PC-3 (cell line): ENCODE data around the gene COL19A1. TPM values are rescaled to one million over a fixed set of nuclear protein-coding genes. Genes with fewer than 3 reads are reported as not detected.

ENCODE experiments used
- ATAC-seq: fragments of 200-7000 bp; cut with Tn5 transposase; 2 replicates; pipeline ENCODE4 v1.9.1; 2020; ENCODE audit warnings: mild to moderate bottlenecking, moderate library complexity
- BruUV-seq: library from RNA; stranded (reverse); fragments of 400-500 nt; replicated peaks from 2 replicates; lab custom pipeline; 2021; lab: Mats Ljungman, UMichigan
- CTCF ChIA-PET: fragments of 300-600 bp; sonication (Branson Sonifier 250); formaldehyde crosslinking; loops from one replicate; lab custom pipeline; 2022; ENCODE audit warnings: antibody characterized with exemption; lab: Charles Lee
- POLR2A ChIA-PET: fragments of 300-600 bp; sonication (Branson Sonifier 250); formaldehyde crosslinking; loops from one replicate; lab custom pipeline; 2022; ENCODE audit warnings: antibody characterized with exemption; ENCODE audit not compliant: unreplicated experiment; lab: Charles Lee
- DNase-seq: peaks from one replicate; pipeline ENCODE4 v3.0.0-alpha.2; 2015
- H2AFZ ChIP-seq: fragments of 300-600 bp; sonication (generic); 2 replicates; pipeline ENCODE4 v1.6.0; 2016; ENCODE audit warnings: antibody characterized with exemption, low read length
- H3F3A ChIP-seq: fragments of 300-600 bp; sonication (generic); one replicate; pipeline ENCODE4 v1.6.0; 2017; ENCODE audit warnings: antibody characterized with exemption, low read length, control low read depth, mild to moderate bottlenecking; ENCODE audit not compliant: unreplicated experiment
- H3K27ac ChIP-seq: fragments of 300-600 bp; sonication (generic); 2 replicates; pipeline ENCODE4 v1.5.1; 2016; ENCODE audit warnings: mild to moderate bottlenecking, low read length
- H3K27me3 ChIP-seq: fragments of 300-600 bp; sonication (generic); 2 replicates; pipeline ENCODE4 v1.6.1; 2016; ENCODE audit warnings: low read length, mixed read lengths
- H3K36me3 ChIP-seq: fragments of 300-600 bp; sonication (generic); 2 replicates; pipeline ENCODE4 v1.6.1; 2016; ENCODE audit warnings: low read depth, mixed run types, low read length, mixed read lengths
- H3K4me1 ChIP-seq: fragments of 300-600 bp; sonication (generic); 2 replicates; pipeline ENCODE4 v1.5.1; 2016; ENCODE audit warnings: low read length; ENCODE audit not compliant: insufficient read depth
- H3K4me2 ChIP-seq: fragments of 300-600 bp; sonication (generic); 2 replicates; pipeline ENCODE4 v1.6.0; 2016; ENCODE audit warnings: low read length
- H3K4me3 ChIP-seq: fragments of 300-600 bp; sonication (generic); 2 replicates; pipeline ENCODE4 v1.5.1; 2016; ENCODE audit warnings: mild to moderate bottlenecking, low read length, mixed read lengths
- H3K79me2 ChIP-seq: fragments of 300-600 bp; sonication (generic); 2 replicates; pipeline ENCODE4 v1.6.1; 2017; ENCODE audit warnings: low read length, mixed read lengths
- H3K9ac ChIP-seq: fragments of 300-600 bp; sonication (generic); 2 replicates; pipeline ENCODE4 v1.6.0; 2016; ENCODE audit warnings: mild to moderate bottlenecking, low read length
- H3K9me2 ChIP-seq: fragments of 300-600 bp; sonication (generic); replicated peaks from 2 replicates; pipeline ENCODE4 v1.6.1; 2016; ENCODE audit warnings: mixed run types, low read length, mixed read lengths
- H3K9me3 ChIP-seq: fragments of 300-600 bp; sonication (generic); 2 replicates; pipeline ENCODE4 v1.6.1; 2016; ENCODE audit warnings: low read length, mixed read lengths
- H4K20me1 ChIP-seq: fragments of 300-600 bp; sonication (generic); 2 replicates; pipeline ENCODE4 v1.6.1; 2016; ENCODE audit warnings: low read length, mixed read lengths
- EZH2 ChIP-seq: fragments of 300-600 bp; sonication (generic); IDR thresholded peaks from one replicate; pipeline ENCODE4 v1.6.1; 2017; ENCODE audit warnings: antibody characterized with exemption, mild to moderate bottlenecking, low read length; ENCODE audit not compliant: unreplicated experiment
- EZH2phosphoT487 ChIP-seq: fragments of 300-600 bp; sonication (generic); IDR thresholded peaks from 2 replicates; pipeline ENCODE4 v1.6.1; 2018; ENCODE audit warnings: mild to moderate bottlenecking, antibody characterized with exemption, low read length, borderline replicate concordance
- intact Hi-C: fragments of 100-400 bp; cut with micrococcal nuclease; formaldehyde crosslinking; loops from 2 replicates; pipeline ENCODE4 v1.9.0; 2023
- total RNA-seq: library from RNA; depleted of rRNA; stranded (reverse); fragments of >200 nt; gene quantifications from 2 replicates; pipeline ENCODE4 v1.2.3, GENCODE V29; 2014
- TF ChIP-seq, protein P1 (sequence below): fragments of 300-600 bp; sonication (generic); conservative IDR thresholded peaks from 2 replicates; pipeline ENCODE4 v1.5.1; 2017; ENCODE audit warnings: antibody characterized with exemption, low read depth, mild to moderate bottlenecking, low read length

Gene COL19A1
- total RNA-seq, 1 experiment from 2014 or later = not detected

DNA sequence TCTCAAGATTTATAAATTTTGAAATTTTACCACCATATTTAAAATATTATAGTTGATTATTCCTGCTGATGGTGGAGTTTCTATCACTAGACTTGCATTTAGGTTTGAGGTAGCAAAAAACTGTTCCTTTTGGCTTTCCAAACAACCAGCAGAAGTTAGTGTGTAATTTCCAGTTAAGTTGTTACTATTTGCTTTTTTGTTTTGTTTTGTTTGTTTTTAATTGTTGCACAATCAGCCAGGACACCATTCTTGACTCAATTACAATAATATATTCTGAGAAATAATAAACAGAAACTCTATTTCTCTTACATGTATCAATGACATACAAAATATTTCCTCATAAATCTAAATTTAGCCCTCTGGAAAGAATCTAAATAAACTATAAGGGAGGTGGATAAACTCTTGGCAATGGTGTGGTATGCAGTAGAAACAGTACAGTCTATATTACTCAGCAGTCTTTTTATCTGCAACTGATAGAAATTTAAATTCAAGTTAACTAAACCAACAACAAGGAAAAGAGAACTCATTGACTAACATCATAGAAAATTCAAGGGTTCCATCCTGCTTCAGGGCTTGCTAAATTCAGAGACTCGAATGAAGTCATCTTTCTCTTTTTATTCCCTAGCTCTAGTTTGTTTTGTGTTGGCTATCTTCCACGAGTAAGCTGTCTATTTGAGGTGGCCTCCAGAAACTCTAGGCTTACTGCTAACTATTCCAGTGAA lies 19.4 kb upstream of the COL19A1 start:
- TF ChIP-seq EZH2 = no peak
- DNase-seq = no peak
- no peak overlapping the region for H3K4me3 ChIP-seq
- no peaks in the 10 kb centered on the region for H3K79me2 ChIP-seq
- H3K9me3 ChIP-seq = no peaks in the 10 kb centered on the region
- no TSS peak for BruUV-seq
- ChIA-PET POLR2A (no interaction called here), CTCF (no interaction called here)
- no peak overlapping the region for H3K4me2 ChIP-seq
- no peak overlapping the region for H2AFZ ChIP-seq
- H3K27me3 ChIP-seq = peaks cover 10% of the 10 kb centered on the region
- H3K9me2 ChIP-seq = no peaks in the 10 kb centered on the region
- H3K4me1 ChIP-seq = no peaks in the 10 kb centered on the region
- H4K20me1 ChIP-seq = no peaks in the 10 kb centered on the region
- ATAC-seq = no peak
- intact Hi-C loops = no loop called here
- H3K36me3 ChIP-seq = no peaks in the 10 kb centered on the region
- no peak overlapping the region for H3K27ac ChIP-seq
- no peaks in the 10 kb centered on the region for H3F3A ChIP-seq
- no peak overlapping the region for H3K9ac ChIP-seq

DNA sequence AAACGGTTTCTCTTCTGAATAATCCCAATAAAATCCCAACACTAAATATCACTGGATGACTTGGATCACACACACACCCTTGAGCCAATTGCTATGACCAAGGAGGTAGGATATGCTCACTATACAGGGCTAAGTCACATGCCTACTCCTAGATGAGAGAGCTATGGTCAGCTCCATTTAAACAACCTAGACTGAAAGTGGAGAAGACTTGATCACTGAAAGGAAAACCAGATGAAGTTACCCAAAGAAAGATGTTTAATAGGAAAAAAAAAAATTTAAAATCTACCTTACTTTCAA lies 18.9 kb upstream of the COL19A1 start:
- no peaks in the 10 kb centered on the region for H3K9me3 ChIP-seq
- no peaks in the 10 kb centered on the region for H3F3A ChIP-seq
- no peaks in the 10 kb centered on the region for H3K79me2 ChIP-seq
- H3K4me3 ChIP-seq = no peak overlapping the region
- DNase-seq (no peak), ATAC-seq (no peak)
- H3K36me3 ChIP-seq = no peaks in the 10 kb centered on the region
- ChIA-PET POLR2A (no interaction called here), CTCF (no interaction called here)
- no peak overlapping the region for H3K27ac ChIP-seq
- intact Hi-C loops = no loop called here
- H3K4me1 ChIP-seq = no peaks in the 10 kb centered on the region
- H4K20me1 ChIP-seq = no peaks in the 10 kb centered on the region
- BruUV-seq = no TSS peak
- H2AFZ ChIP-seq = no peak overlapping the region
- no peak overlapping the region for H3K9ac ChIP-seq
- TF ChIP-seq EZH2 (no peak), EZH2phosphoT487 (no peak)
- TF ChIP-seq, protein P1, sequence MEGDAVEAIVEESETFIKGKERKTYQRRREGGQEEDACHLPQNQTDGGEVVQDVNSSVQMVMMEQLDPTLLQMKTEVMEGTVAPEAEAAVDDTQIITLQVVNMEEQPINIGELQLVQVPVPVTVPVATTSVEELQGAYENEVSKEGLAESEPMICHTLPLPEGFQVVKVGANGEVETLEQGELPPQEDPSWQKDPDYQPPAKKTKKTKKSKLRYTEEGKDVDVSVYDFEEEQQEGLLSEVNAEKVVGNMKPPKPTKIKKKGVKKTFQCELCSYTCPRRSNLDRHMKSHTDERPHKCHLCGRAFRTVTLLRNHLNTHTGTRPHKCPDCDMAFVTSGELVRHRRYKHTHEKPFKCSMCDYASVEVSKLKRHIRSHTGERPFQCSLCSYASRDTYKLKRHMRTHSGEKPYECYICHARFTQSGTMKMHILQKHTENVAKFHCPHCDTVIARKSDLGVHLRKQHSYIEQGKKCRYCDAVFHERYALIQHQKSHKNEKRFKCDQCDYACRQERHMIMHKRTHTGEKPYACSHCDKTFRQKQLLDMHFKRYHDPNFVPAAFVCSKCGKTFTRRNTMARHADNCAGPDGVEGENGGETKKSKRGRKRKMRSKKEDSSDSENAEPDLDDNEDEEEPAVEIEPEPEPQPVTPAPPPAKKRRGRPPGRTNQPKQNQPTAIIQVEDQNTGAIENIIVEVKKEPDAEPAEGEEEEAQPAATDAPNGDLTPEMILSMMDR = no peak
- H3K4me2 ChIP-seq = no peak overlapping the region
- H3K27me3 ChIP-seq = peaks cover 10% of the 10 kb centered on the region
- H3K9me2 ChIP-seq = no peaks in the 10 kb centered on the region

DNA sequence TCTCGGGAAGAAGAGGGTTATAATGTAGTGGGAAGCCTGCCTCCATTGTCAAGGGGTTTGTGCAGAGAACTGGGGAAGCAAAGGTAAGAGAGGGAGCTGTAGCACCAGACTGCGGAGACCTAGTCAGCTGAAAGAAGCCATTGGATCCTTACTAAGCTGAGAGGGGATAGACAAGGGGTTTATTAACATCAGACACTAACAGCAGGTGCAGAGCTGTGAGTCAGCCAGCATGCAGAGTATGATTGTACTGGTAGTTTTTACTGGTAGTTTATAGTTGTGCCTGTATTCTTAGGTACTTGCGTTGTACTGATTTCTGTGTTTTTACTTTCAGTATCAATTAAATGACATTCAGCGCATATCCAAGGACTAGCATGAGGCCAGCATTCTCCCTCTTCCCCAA lies 17.8 kb upstream of the COL19A1 start:
- POLR2A ChIA-PET = no interaction called here
- Histone ChIP-seq H2AFZ (no peak overlapping the region), H3F3A (no peaks in the 10 kb centered on the region), H3K27me3 (peaks cover 10% of the 10 kb centered on the region), H3K9me3 (no peaks in the 10 kb centered on the region), H3K36me3 (no peaks in the 10 kb centered on the region), H3K4me2 (no peak overlapping the region), H3K9me2 (no peaks in the 10 kb centered on the region), H3K9ac (no peak overlapping the region), H3K4me3 (no peak overlapping the region), H3K79me2 (no peaks in the 10 kb centered on the region), H4K20me1 (no peaks in the 10 kb centered on the region), H3K4me1 (no peaks in the 10 kb centered on the region), H3K27ac (no peak overlapping the region)
- BruUV-seq = no TSS peak
- intact Hi-C loops = no loop called here
- CTCF ChIA-PET = no interaction called here
- DNase-seq (no peak), ATAC-seq (no peak)
- TF ChIP-seq EZH2 = no peak
- TF ChIP-seq EZH2phosphoT487 = no peak
- TF ChIP-seq, protein P1 = no peak
